GM12874 (cell line): ENCODE results near the gene SSTR5.

ENCODE experiments used
- TF ChIP-seq, protein P1 (sequence below): IDR thresholded peaks from 2 replicates; pipeline ENCODE4 v1.5.1; 2011; ENCODE audit warnings: low read depth, mild to moderate bottlenecking, control low read depth, low read length, moderate library complexity; ENCODE audit not compliant: insufficient read depth

The SSTR5 gene

DNA sequence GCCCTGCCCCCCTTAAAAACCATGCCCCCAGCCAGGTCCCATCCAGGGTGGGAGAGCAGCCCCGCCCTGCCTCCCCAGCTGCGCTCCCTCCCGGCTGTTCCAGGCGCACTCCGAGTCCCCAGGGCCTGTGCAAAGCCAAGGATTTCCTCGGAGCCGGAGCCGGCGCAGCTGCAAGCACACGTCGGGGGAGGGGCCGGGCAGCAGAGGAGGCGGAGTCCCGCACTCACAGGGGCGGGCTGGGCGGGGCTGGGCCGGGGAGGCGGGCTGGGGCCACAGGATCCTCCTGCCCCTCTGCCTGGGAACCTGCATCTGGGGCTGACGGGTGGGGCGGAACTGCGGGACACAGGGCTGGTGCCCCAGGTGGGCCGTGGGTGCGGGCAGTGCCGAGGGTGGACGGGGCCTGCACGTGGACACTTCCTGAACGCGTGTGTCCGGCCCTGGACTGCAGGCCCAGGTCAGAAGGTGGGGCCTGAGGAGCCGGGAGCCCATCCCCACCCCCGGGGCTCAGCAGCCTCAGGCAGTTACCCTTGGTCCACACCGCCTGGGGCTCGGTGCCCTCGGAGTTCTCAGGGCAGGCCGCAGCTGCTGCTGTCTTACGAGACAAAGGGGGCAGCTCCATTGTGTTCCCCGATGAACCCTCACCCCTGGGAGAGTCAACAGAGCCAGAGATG lies 24.0 kb upstream of the SSTR5 start:
- TF ChIP-seq, protein P1, sequence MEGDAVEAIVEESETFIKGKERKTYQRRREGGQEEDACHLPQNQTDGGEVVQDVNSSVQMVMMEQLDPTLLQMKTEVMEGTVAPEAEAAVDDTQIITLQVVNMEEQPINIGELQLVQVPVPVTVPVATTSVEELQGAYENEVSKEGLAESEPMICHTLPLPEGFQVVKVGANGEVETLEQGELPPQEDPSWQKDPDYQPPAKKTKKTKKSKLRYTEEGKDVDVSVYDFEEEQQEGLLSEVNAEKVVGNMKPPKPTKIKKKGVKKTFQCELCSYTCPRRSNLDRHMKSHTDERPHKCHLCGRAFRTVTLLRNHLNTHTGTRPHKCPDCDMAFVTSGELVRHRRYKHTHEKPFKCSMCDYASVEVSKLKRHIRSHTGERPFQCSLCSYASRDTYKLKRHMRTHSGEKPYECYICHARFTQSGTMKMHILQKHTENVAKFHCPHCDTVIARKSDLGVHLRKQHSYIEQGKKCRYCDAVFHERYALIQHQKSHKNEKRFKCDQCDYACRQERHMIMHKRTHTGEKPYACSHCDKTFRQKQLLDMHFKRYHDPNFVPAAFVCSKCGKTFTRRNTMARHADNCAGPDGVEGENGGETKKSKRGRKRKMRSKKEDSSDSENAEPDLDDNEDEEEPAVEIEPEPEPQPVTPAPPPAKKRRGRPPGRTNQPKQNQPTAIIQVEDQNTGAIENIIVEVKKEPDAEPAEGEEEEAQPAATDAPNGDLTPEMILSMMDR, result no peak

DNA sequence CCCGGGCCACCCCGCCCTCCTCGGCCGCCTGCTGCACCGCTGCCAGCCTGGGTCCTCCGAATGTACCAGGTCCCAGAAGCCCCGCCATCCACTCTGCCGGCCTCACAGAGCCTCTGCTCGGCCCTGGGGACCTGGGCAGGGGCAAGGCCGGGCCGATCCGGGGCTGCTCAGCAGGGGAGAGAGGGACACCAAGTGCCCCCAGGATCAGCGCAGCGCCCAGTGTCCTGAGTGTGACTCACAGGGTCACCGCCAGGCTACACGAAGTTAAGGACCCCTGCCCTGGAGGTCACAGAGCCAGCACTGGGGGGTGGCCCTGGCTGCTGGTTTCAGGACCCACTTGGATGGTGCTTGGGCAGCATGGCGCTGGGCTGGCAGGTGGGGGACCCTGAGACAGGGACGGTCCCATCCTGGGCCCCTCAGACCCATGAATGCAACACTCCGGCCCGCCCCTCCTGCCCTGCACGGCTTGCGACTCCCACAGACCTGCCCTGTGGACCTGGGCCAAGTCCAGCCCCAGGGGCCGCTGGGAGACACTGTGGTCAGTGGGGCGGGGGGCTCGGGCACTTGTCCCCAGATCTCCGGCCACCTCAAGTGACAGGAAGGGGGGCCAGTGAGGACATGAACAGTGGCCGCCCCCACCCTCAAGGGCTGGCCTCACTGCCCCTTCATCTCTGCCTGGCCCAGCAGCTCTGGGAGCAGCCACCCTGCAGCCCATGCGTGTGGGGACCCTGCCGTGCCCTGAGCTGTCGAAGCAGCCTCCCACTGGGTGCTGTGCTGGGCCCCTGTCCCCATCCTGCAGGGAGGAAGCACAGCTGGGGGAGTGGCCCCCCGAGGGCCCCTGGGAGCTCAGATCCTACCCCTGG lies 23.2 kb upstream of the SSTR5 start:
- TF ChIP-seq, protein P1, result no peak

DNA sequence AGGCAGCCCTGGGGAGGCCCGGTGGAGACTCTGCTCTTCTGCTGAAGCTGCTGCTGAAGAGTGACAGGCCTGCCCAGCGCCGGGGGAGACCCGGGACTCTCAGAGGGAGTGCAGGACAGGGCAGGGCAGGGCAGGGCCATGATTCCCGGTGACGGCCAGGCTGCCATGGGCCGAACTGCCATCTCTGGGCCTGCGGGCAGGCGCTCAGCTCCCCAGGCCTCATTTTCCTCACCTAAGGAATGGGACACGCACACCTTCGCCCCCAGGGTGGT lies 22.6 kb upstream of the SSTR5 start:
- TF ChIP-seq, protein P1, result no peak

DNA sequence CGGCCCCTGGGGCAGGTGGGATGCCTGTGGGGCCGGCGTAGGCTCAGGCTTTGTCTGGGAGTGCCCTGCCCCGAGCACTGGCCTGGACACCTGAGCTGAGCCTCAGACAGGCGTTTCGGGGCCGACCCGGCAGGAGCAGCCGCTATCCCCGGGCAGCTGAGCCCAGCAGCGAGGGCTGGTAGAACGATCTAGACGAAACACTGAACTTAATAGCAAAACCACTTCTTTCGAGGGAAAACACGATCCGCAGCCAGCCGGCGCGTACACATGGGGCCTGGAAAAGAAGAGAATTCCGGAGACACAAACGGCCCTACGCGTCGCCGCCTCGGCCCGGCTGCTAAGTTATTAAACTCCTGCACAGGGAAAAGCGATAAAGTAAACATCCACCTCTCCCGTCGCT lies 22.0 kb upstream of the SSTR5 start:
- TF ChIP-seq, protein P1, result no peak

DNA sequence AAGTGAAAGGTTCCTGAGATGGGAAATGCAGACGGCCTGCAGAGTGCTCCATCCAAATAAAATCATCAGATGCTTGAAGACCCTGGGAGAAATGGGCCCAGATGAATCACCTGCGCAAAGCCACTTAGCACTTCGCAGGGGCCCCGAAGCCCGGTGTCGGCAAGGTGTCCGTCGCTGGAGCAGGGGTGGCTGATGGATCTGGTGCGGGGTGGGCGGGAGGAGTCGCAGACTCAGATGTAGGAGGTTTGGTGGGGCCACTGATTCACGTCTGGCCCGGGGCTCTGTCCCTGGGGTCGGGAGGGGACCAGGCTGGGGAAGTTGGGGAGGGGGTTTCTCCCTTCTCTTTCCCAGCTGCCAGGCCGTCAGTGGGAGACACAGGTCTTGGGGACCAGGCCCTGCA lies 21.6 kb upstream of the SSTR5 start:
- TF ChIP-seq, protein P1, result no peak

DNA sequence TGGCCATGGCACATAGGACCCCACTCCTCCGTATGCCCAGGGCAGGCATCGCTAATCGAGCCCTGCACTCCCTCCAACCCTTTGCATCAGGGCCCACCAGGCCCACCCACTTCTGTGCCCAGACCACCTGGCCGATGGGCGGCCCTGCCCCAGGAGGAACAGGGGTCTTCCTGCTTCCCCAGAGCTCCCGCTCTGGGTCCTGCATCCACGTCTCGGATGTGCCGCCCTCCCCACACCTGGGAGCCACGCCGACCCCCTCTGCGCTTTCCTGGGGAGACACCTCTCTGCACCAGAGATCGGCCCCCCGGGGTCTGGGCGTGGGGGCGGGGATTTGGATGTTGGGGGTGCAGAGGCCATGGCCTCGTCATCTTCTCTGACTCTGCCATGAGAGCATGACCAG lies 21.1 kb upstream of the SSTR5 start:
- TF ChIP-seq, protein P1, result no peak

DNA sequence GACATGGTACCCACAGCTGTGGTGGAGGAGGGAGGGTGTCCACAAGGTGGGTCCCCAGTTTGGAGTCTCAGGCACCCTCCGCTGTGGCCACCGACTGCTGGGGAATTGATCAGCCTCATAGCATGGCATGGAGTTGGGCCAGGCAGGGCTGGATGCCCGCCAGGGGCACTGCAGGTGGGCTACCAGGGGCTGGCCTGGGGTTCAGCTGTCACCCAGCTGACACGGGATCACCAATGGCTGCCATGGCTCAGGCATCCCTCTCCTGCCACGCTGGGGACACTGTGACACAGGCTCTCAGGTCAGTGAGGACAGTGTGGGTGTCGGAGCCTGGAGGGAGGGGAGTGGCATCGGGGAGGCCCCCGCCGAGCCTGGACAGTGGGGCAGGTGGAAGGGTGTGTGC lies 19.8 kb upstream of the SSTR5 start:
- TF ChIP-seq, protein P1, result no peak
